Tibial artery (tissue), 4 donors: ENCODE results near the gene ZNF831.

ENCODE experiments used
- DNase-seq, 2 donors: peaks; one replicate each; pipeline ENCODE4 v3.0.0-alpha.2; 2019
- H3K27ac ChIP-seq, 2 donors: fragments of 200-600 bp; sonication (generic) in 1 of 2; 1 replicate in 1 of 2; 2 replicates in 1 of 2; pipeline ENCODE4 v1.5.1; 2018 to 2019; ENCODE audit warnings: mild to moderate bottlenecking in 1 of 2
- H3K27me3 ChIP-seq, 2 donors: fragments of 200-600 bp; sonication (generic) in 1 of 2; one replicate each; pipeline versions ENCODE4 v1.5.1 to v1.6.0; 2016 to 2019
- H3K36me3 ChIP-seq, 3 donors: fragments of 200-600 bp; sonication (generic) in 2 of 3; one replicate each; pipeline ENCODE4 v1.5.1; 2016 to 2019; ENCODE audit warnings: mild to moderate bottlenecking in 2 of 3
- H3K4me1 ChIP-seq, 4 donors: fragments of 200-600 bp; sonication (generic) in 2 of 4; 1 replicate in 3 of 4; 2 replicates in 1 of 4; pipeline ENCODE4 v1.5.1; 2016 to 2019
- H3K4me3 ChIP-seq, 2 donors: fragments of 200-600 bp; sonication (generic) in 1 of 2; 1 replicate in 1 of 2; 2 replicates in 1 of 2; pipeline ENCODE4 v1.5.1; 2018 to 2019; ENCODE audit warnings: mild to moderate bottlenecking in 2 of 2
- H3K9me3 ChIP-seq, 3 donors: fragments of 200-600 bp; sonication (generic) in 1 of 3; one replicate each; pipeline ENCODE4 v1.5.1; 2016 to 2019
- intact Hi-C: fragments of 100-400 bp; cut with DNase I; formaldehyde crosslinking; loops from one replicate; pipeline ENCODE4 v1.15.0; 2023; ENCODE audit warnings: low total_unique reads
- TF ChIP-seq, protein P1 (sequence below), 2 experiments: fragments of 200-600 bp in 1 of 2; fragments of 450-650 bp in 1 of 2; IDR thresholded peaks; one replicate each; pipeline ENCODE4 v1.5.1; 2017 to 2019; ENCODE audit warnings: antibody characterized with exemption in 2 of 2, mild to moderate bottlenecking in 1 of 2, moderate library complexity in 1 of 2

The ZNF831 gene

DNA sequence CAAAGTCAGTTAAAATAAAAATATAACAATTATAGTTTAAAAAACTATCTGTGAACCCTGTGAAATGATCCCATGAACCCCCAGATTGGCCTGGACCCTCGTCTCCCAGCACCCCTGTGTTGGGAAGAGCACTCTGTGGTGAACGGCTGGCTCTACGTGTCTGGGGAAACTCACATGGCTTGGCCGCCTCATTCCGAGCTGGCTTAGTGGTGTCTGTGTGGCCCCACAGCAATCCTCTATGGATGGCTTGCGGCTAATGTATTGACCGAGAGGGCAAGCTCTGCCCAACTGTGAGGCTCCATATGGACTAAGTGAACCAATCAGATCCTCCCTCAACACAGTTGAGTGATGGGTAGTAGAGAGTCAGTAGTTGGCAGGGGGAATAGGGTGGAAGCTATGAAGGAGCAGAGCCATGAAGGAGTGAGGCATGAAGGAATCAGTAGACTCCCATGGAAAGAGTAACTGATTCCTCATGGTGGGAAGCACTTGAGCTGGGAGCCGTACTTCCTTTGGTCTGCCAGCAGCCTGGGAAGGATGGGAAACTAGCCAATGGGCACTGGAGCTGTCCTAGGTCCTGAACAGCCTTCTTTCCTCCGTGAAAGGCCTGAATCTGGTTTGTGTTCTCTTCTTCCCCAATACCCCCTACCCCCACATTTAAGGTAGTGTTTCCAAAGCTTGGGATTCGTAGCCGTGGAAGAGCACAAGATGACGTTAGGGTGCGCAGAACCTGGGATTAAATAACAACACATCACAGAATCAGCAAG is 21.6 kb upstream of the ZNF831 start:
- Histone ChIP-seq H3K36me3 (no peaks in the 10 kb centered on the region), H3K27ac (no peak overlapping the region), H3K4me1 (peaks cover 0 to 13% (median 11%) of the 10 kb centered on the region in 4 donors), H3K27me3 (peaks cover 0 to 7% of the 10 kb centered on the region in 2 donors), H3K4me3 (no peak overlapping the region), H3K9me3 (no peaks in the 10 kb centered on the region)
- intact Hi-C loops = no loop called here
- DNase-seq = peak in 1 of 2 donors; percentile 4
- TF ChIP-seq, protein P1, sequence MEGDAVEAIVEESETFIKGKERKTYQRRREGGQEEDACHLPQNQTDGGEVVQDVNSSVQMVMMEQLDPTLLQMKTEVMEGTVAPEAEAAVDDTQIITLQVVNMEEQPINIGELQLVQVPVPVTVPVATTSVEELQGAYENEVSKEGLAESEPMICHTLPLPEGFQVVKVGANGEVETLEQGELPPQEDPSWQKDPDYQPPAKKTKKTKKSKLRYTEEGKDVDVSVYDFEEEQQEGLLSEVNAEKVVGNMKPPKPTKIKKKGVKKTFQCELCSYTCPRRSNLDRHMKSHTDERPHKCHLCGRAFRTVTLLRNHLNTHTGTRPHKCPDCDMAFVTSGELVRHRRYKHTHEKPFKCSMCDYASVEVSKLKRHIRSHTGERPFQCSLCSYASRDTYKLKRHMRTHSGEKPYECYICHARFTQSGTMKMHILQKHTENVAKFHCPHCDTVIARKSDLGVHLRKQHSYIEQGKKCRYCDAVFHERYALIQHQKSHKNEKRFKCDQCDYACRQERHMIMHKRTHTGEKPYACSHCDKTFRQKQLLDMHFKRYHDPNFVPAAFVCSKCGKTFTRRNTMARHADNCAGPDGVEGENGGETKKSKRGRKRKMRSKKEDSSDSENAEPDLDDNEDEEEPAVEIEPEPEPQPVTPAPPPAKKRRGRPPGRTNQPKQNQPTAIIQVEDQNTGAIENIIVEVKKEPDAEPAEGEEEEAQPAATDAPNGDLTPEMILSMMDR (IDR thresholded peaks at IDR 0.05) = no peak

DNA sequence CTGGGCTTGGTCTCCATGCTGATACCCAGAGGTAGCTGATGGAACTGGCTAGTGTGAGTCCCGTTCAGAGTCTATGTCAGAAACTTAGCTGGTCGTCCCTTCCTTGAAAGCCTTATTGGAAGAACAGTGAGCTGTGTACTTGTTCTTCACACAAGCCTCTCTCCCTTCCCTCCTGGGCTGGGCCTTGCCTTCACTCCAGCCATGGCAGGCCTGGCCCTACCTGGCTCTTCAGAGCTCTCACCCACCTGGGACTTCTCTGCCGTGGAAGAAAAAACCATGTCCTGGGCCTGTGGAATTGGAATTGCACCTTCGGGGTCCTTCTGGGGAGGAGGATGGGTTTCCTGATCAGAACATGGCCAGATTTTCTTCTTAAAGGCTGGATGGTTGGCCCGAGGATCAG is 20.3 kb upstream of the ZNF831 start:
- no peak overlapping the region for H3K27ac ChIP-seq
- no peak for DNase-seq
- H3K36me3 ChIP-seq = no peaks in the 10 kb centered on the region
- TF ChIP-seq, protein P1 (IDR thresholded peaks at IDR 0.05) = no peak
- no peaks in the 10 kb centered on the region for H3K9me3 ChIP-seq
- intact Hi-C loops = no loop called here
- peaks cover 0 to 7% of the 10 kb centered on the region in 2 donors for H3K27me3 ChIP-seq
- H3K4me3 ChIP-seq = no peak overlapping the region
- H3K4me1 ChIP-seq = peaks cover 0 to 20% (median 18%) of the 10 kb centered on the region in 4 donors

- peaks cover 0 to 25% (median 20%) of the 10 kb centered on the region in 4 donors for H3K4me1 ChIP-seq
- no peaks in the 10 kb centered on the region for H3K9me3 ChIP-seq
- H3K4me3 ChIP-seq = no peak overlapping the region
- peaks cover 0 to 7% of the 10 kb centered on the region in 2 donors for H3K27me3 ChIP-seq
- H3K27ac ChIP-seq = no peak overlapping the region
- H3K36me3 ChIP-seq = no peaks in the 10 kb centered on the region
- peak in 1 of 2 donors; percentile 11 for DNase-seq
- TF ChIP-seq, protein P1 (IDR thresholded peaks at IDR 0.05) = no peak
- intact Hi-C loops = no loop called here
Observed at GRCh38 chr20:59144179-59144830, 19.3 kb upstream of the ZNF831 start.

DNA sequence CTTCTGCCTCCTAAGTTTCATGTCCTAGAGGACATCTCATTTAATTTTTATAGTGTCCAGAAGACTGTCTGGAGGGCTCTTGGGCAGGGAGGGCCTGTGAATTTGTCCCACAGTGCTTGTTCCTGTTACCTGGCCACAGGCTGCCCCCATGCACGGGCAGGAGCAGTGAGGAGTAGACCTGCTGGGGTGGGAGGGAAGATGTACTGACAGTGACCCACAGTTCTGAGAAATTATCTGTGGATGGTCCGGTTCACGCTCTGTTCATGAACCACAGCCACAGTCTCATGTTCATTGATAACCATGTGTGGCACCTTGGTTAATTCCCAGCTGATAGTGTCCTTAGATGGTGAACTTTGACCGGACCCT is 18.8 kb upstream of the ZNF831 start:
- intact Hi-C loops = no loop called here

GRCh38 chr20:59145247-59145923 is 18.2 kb upstream of the ZNF831 start:
- Histone ChIP-seq H3K36me3 (no peaks in the 10 kb centered on the region), H3K4me1 (peaks cover 0 to 34% (median 28%) of the 10 kb centered on the region in 4 donors), H3K9me3 (no peaks in the 10 kb centered on the region), H3K4me3 (no peak overlapping the region), H3K27me3 (peaks cover 0 to 7% of the 10 kb centered on the region in 2 donors), H3K27ac (no peak overlapping the region)
- TF ChIP-seq, protein P1 (IDR thresholded peaks at IDR 0.05) = no peak
- DNase-seq = peak in 1 of 2 donors; percentile 7
- intact Hi-C loops = no loop called here

More for the DNA sequence above, 18.8 kb upstream of the ZNF831 start:
- Histone ChIP-seq H3K9me3 (no peaks in the 10 kb centered on the region), H3K4me1 (peaks cover 0 to 30% (median 24%) of the 10 kb centered on the region in 4 donors), H3K27ac (no peak overlapping the region), H3K36me3 (no peaks in the 10 kb centered on the region), H3K4me3 (no peak overlapping the region), H3K27me3 (peaks cover 0 to 7% of the 10 kb centered on the region in 2 donors)
- TF ChIP-seq, protein P1 (IDR thresholded peaks at IDR 0.05) = no peak
- DNase-seq = peak in 1 of 2 donors; percentile 6
